ENCODE measurements around the gene PHF21B.
"Not testable (repeated sequence)": the region's sequence is repeated elsewhere in the genome, so short reads cannot be mapped to it uniquely, and the experiment has no call there.

The PHF21B gene

GRCh38 chr22:44986926-44987325, 22.9 kb downstream of the PHF21B start:
- no peak for DNase-seq

GRCh38 chr22:44985906-44986527, 23.8 kb downstream of the PHF21B start:
- no peak for DNase-seq

- DNase-seq: no peak
These were observed 25.8 kb downstream of the PHF21B start for GRCh38 chr22:44983878-44984482.

- no peak for DNase-seq
These were observed 27.4 kb downstream of the PHF21B start for GRCh38 chr22:44982445-44982844.

- no peak for DNase-seq
These were observed 27.9 kb downstream of the PHF21B start for GRCh38 chr22:44981857-44982256.

GRCh38 chr22:44979154-44979553, 30.7 kb downstream of the PHF21B start:
- DNase-seq: no peak

- peak; percentile 34 for DNase-seq
These were observed 34.2 kb downstream of the PHF21B start for GRCh38 chr22:44975427-44976262.

GRCh38 chr22:44974454-44974853, 35.4 kb downstream of the PHF21B start:
- no peak for DNase-seq

- DNase-seq: no peak
These were observed 36.0 kb downstream of the PHF21B start for GRCh38 chr22:44973829-44974228.

- DNase-seq: no peak
These were observed 37.3 kb downstream of the PHF21B start for GRCh38 chr22:44972363-44973083.

- DNase-seq: no peak
These were observed 38.0 kb downstream of the PHF21B start for GRCh38 chr22:44971651-44972362.

- DNase-seq: no peak
These were observed 39.5 kb downstream of the PHF21B start for GRCh38 chr22:44970291-44970690.

GRCh38 chr22:44969817-44970216, 40.0 kb downstream of the PHF21B start:
- no peak for DNase-seq

GRCh38 chr22:44968736-44969135, 41.1 kb downstream of the PHF21B start:
- DNase-seq: no peak

GRCh38 chr22:44965171-44965570, 44.6 kb downstream of the PHF21B start:
- DNase-seq: no peak

- no peak for DNase-seq
These were observed 45.1 kb downstream of the PHF21B start for GRCh38 chr22:44964722-44965078.

- DNase-seq: no peak
These were observed 45.7 kb downstream of the PHF21B start for GRCh38 chr22:44963832-44964721.

- no peak for DNase-seq
These were observed 46.9 kb downstream of the PHF21B start for GRCh38 chr22:44962741-44963454.

- DNase-seq: not testable (repeated sequence)
These were observed 48.1 kb downstream of the PHF21B start for GRCh38 chr22:44961682-44962081.

GRCh38 chr22:44956840-44957767, 52.7 kb downstream of the PHF21B start:
- no peak for DNase-seq
